ENCODE results near the gene RAB37. TPM values are rescaled to one million over a fixed set of nuclear protein-coding genes. Genes with fewer than 3 reads are reported as not detected.

The RAB37 gene
- total and polyA plus RNA-seq, 2 donors (not counting 1 experiment from before 2014, with no cell fraction given), result 67.6 to 76.8 TPM

GRCh38 chr17:74784125-74784810 is 47.2 kb downstream of the RAB37 start:
- WGBS (ENCODE audit: insufficient coverage), result 49% methylated on average over 5 of the region's 5 CpGs
- ATAC-seq (ENCODE audit: low read depth) (no peak), DNase-seq (no peak)
- Histone ChIP-seq H4K20me1 (ENCODE audit: control insufficient read depth, insufficient read depth, low read length, poor library complexity, severe bottlenecking) (peaks cover 34% of the 10 kb centered on the region), H3K4me1 (ENCODE audit: control insufficient read depth in 2 of 2, insufficient read depth in 2 of 2, low read length in 2 of 2) (peaks cover 30 to 53% of the 10 kb centered on the region in 2 donors), H3K36me3 (replicated peaks in 1 of 2; ENCODE audit: control extremely low read depth in 1 of 2, control insufficient read depth in 1 of 2, extremely low read depth in 1 of 2, insufficient read depth in 2 of 2, low read length in 1 of 2) (peaks cover 0 to 13% of the 10 kb centered on the region in 2 experiments), H3K9me3 (ENCODE audit: control extremely low read depth in 1 of 3, control insufficient read depth in 2 of 3, insufficient read depth in 1 of 3, low read length in 2 of 3) (no peaks in the 10 kb centered on the region), H3K9ac (ENCODE audit: low read length) (peak overlapping the region; percentile 5), H3K27ac (ENCODE audit: low read length in 2 of 2) (no peak overlapping the region), H2AFZ (ENCODE audit: insufficient read depth, low read depth, low read length, poor library complexity, severe bottlenecking) (no peak overlapping the region), H3K27me3 (replicated peaks in 1 of 4; ENCODE audit: control extremely low read depth in 1 of 4, control insufficient read depth in 3 of 4, insufficient read depth in 4 of 4, low read length in 3 of 4) (no peaks in the 10 kb centered on the region), H3K4me3 (ENCODE audit: control extremely low read depth in 1 of 5, extremely low read depth in 1 of 5, insufficient read depth in 1 of 5, low read depth in 2 of 5, low read length in 4 of 5) (peak overlapping the region in 1 of 5 experiments; percentile 5), H3K79me2 (ENCODE audit: control insufficient read depth, insufficient read depth, low read length) (peaks cover 25% of the 10 kb centered on the region), H3K4me2 (replicated peaks; ENCODE audit: low read depth, low read length, poor library complexity, severe bottlenecking) (peak overlapping the region; percentile 39)
- Mint-ChIP-seq H3K27me3 (no peaks in the 10 kb centered on the region), H3K4me3 (peak overlapping the region; percentile 42), H3K4me1 (peaks cover 59% of the 10 kb centered on the region), H3K27ac (peak overlapping the region; percentile 54), H3K9me3 (ENCODE audit: insufficient read depth) (no peaks in the 10 kb centered on the region)
- POLR2A ChIA-PET, result no interaction called here
- TF ChIP-seq, protein P1, sequence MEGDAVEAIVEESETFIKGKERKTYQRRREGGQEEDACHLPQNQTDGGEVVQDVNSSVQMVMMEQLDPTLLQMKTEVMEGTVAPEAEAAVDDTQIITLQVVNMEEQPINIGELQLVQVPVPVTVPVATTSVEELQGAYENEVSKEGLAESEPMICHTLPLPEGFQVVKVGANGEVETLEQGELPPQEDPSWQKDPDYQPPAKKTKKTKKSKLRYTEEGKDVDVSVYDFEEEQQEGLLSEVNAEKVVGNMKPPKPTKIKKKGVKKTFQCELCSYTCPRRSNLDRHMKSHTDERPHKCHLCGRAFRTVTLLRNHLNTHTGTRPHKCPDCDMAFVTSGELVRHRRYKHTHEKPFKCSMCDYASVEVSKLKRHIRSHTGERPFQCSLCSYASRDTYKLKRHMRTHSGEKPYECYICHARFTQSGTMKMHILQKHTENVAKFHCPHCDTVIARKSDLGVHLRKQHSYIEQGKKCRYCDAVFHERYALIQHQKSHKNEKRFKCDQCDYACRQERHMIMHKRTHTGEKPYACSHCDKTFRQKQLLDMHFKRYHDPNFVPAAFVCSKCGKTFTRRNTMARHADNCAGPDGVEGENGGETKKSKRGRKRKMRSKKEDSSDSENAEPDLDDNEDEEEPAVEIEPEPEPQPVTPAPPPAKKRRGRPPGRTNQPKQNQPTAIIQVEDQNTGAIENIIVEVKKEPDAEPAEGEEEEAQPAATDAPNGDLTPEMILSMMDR (IDR thresholded peaks at IDR 0.05), result no peak
- TF ChIP-seq EZH2 (IDR thresholded peaks at IDR 0.05; ENCODE audit: borderline replicate concordance, insufficient read depth, low read depth, low read length, poor library complexity, severe bottlenecking), result no peak
- CTCF ChIA-PET, result interaction anchor here (0.7 to 7.1 kb wide), 8 partner anchors 11 to 127 kb away, joined by 3 to 41 read pairs (median 6); no protein-coding TSS in a partner anchor
- intact Hi-C loops (cut with micrococcal nuclease), result no loop called here
